HG02642 (cell line): ENCODE results near the gene HLA-DMA.

Experiments used
- ATAC-seq: cut with Tn5 transposase; IDR thresholded peaks from one replicate; pipeline ENCODE4 v1.9.1; 2021; ENCODE audit warnings: mild to moderate bottlenecking; ENCODE audit not compliant: unreplicated experiment, poor library complexity

The HLA-DMA gene

GRCh38 chr6:32975886-32976285 is 23.0 kb upstream of the HLA-DMA start:
- ATAC-seq = no peak

- no peak for ATAC-seq
These were observed 21.8 kb upstream of the HLA-DMA start for GRCh38 chr6:32974541-32975308.

GRCh38 chr6:32974016-32974333 is 21.1 kb upstream of the HLA-DMA start:
- no peak for ATAC-seq

- no peak for ATAC-seq
These were observed 20.5 kb upstream of the HLA-DMA start for GRCh38 chr6:32973144-32974015.

GRCh38 chr6:32972353-32973143 is 19.7 kb upstream of the HLA-DMA start:
- peak; percentile 0 for ATAC-seq

GRCh38 chr6:32971581-32972352 is 18.9 kb upstream of the HLA-DMA start:
- ATAC-seq = peak; percentile 51

GRCh38 chr6:32971242-32971580 is 18.3 kb upstream of the HLA-DMA start:
- ATAC-seq = no peak

- no peak for ATAC-seq
These were observed 17.7 kb upstream of the HLA-DMA start for GRCh38 chr6:32970413-32971241.

GRCh38 chr6:32969685-32970412 is 17.0 kb upstream of the HLA-DMA start:
- no peak for ATAC-seq

- no peak for ATAC-seq
These were observed 16.2 kb upstream of the HLA-DMA start for GRCh38 chr6:32968867-32969684.

- ATAC-seq = peak; percentile 39
These were observed 15.4 kb upstream of the HLA-DMA start, which contains the start of gene BRD2 for GRCh38 chr6:32968093-32968866. TSS of gene BRD2 (plus strand) at chr6:32968594. CDS start at chr6:32972899, 4,305 bp downstream.

GRCh38 chr6:32967151-32968091 is 14.5 kb upstream of the HLA-DMA start:
- ATAC-seq = no peak

- ATAC-seq = no peak
These were observed 11.9 kb upstream of the HLA-DMA start for GRCh38 chr6:32964776-32965175.

GRCh38 chr6:32963866-32964265 is 11.0 kb upstream of the HLA-DMA start:
- ATAC-seq = no peak

GRCh38 chr6:32962213-32962826 is 9.4 kb upstream of the HLA-DMA start:
- ATAC-seq = no peak

GRCh38 chr6:32960563-32960962 is 7.7 kb upstream of the HLA-DMA start:
- no peak for ATAC-seq
